Measurements from ENCODE around the gene GLRX3. TPM values are rescaled to one million over a fixed set of nuclear protein-coding genes. Genes with fewer than 3 reads are reported as not detected.
A peak's percentile ranks its signal among the peaks of the same experiment; 100 is the strongest.
"Not testable (repeated sequence)": the region's sequence is repeated elsewhere in the genome, so short reads cannot be mapped to it uniquely, and the experiment has no call there.

GLRX3 gene
- 67.5 TPM for total RNA-seq
- long read RNA-seq, transcript GLRX3-202 (12 exons, 3,827 nt): minor isoform, 24 of 116 reads
- long read RNA-seq, transcript GLRX3-201 (11 exons, 1,302 nt): major isoform, 83 of 116 reads
- long read RNA-seq, partial matches to known transcripts: 3 of 116 reads
- long read RNA-seq, other reads (novel, unspliced or antisense): 6 of 116 reads

- peak; percentile 92 for DNase-seq (ENCODE audit: low spot score)
- intact Hi-C loops (cut with DNase I): loop anchor here (1.0 to 10.0 kb wide), 2 partner anchors 25 to 1112 kb away; no protein-coding TSS in a partner anchor
Measured at GRCh38 chr10:130136226-130137089, at the start of gene GLRX3. Gene GLRX3 (plus strand): TSS chr10:130136391. CDS start chr10:130136421, 30 bp downstream.

GRCh38 chr10:130090565-130090964 lies 45.6 kb upstream of the GLRX3 start:
- intact Hi-C loops (cut with DNase I); DNase-seq (ENCODE audit: low spot score): not testable (repeated sequence)

GRCh38 chr10:130099344-130099743 lies 36.8 kb upstream of the GLRX3 start:
- DNase-seq (ENCODE audit: low spot score): no peak
- intact Hi-C loops (cut with DNase I): no loop called here

GRCh38 chr10:130105724-130106123 lies 30.5 kb upstream of the GLRX3 start:
- DNase-seq (ENCODE audit: low spot score): no peak
- intact Hi-C loops (cut with DNase I): loop anchor here (10.0 kb wide), 1 partner anchor 131 kb away; no protein-coding TSS in a partner anchor

GRCh38 chr10:130108146-130108545 lies 28.0 kb upstream of the GLRX3 start:
- intact Hi-C loops (cut with DNase I): loop anchor here (10.0 kb wide), 1 partner anchor 133 kb away; no protein-coding TSS in a partner anchor
- DNase-seq (ENCODE audit: low spot score): not testable (repeated sequence)

GRCh38 chr10:130108934-130109604 lies 27.1 kb upstream of the GLRX3 start:
- intact Hi-C loops (cut with DNase I): loop anchor here (10.0 kb wide), 1 partner anchor 134 kb away; no protein-coding TSS in a partner anchor
- no peak for DNase-seq (ENCODE audit: low spot score)

GRCh38 chr10:130109796-130110245 lies 26.4 kb upstream of the GLRX3 start:
- intact Hi-C loops (cut with DNase I): loop anchor here (10.0 kb wide), 1 partner anchor 135 kb away; no protein-coding TSS in a partner anchor
- DNase-seq (ENCODE audit: low spot score): no peak

GRCh38 chr10:130110246-130111112 lies 25.7 kb upstream of the GLRX3 start, which contains the start of gene C10orf143:
Gene C10orf143 (minus strand): TSS chr10:130110830. CDS start chr10:130110772, 58 bp downstream.
- intact Hi-C loops (cut with DNase I): loop anchor here (1.0 kb wide), 1 partner anchor 26 kb away; the partner anchor contains the start of gene GLRX3
- DNase-seq (ENCODE audit: low spot score): peak; percentile 99

- intact Hi-C loops (cut with DNase I): loop anchor here (1.0 kb wide), 1 partner anchor 25 kb away; the partner anchor contains the start of gene GLRX3
- DNase-seq (ENCODE audit: low spot score): peak; percentile 98
Measured at GRCh38 chr10:130111113-130111851, 24.9 kb upstream of the GLRX3 start.

- intact Hi-C loops (cut with DNase I): loop anchor here (1.0 kb wide), 1 partner anchor 24 kb away; the partner anchor contains the start of gene GLRX3
- DNase-seq (ENCODE audit: low spot score): no peak
Measured at GRCh38 chr10:130111852-130112180, 24.4 kb upstream of the GLRX3 start.

GRCh38 chr10:130112821-130113220 lies 23.4 kb upstream of the GLRX3 start:
- intact Hi-C loops (cut with DNase I): no loop called here
- no peak for DNase-seq (ENCODE audit: low spot score)

GRCh38 chr10:130116942-130117341 lies 19.2 kb upstream of the GLRX3 start:
- DNase-seq (ENCODE audit: low spot score); intact Hi-C loops (cut with DNase I): not testable (repeated sequence)

GRCh38 chr10:130117535-130117934 lies 18.7 kb upstream of the GLRX3 start:
- intact Hi-C loops (cut with DNase I): not testable (repeated sequence)

GRCh38 chr10:130121486-130122079 lies 14.6 kb upstream of the GLRX3 start:
- intact Hi-C loops (cut with DNase I): no loop called here
- no peak for DNase-seq (ENCODE audit: low spot score)

More at GRCh38 chr10:130117535-130117934, 18.7 kb upstream of the GLRX3 start:
- DNase-seq (ENCODE audit: low spot score): not testable (repeated sequence)

GRCh38 chr10:130127364-130128061 lies 8.7 kb upstream of the GLRX3 start:
- intact Hi-C loops (cut with DNase I): no loop called here
- no peak for DNase-seq (ENCODE audit: low spot score)

GRCh38 chr10:130128062-130128781 lies 8.0 kb upstream of the GLRX3 start:
- intact Hi-C loops (cut with DNase I): no loop called here

More at GRCh38 chr10:130128062-130128781, 8.0 kb upstream of the GLRX3 start:
- DNase-seq (ENCODE audit: low spot score): no peak
